HEK293T (cell line): ENCODE data around the gene SETD5.

Experiments
- CTCF ChIA-PET: fragments of 350-600 bp; formaldehyde crosslinking; extraction: SDS; loops from one replicate; lab custom pipeline; 2021; ENCODE audit warnings: antibody characterized with exemption, inconsistent platforms; lab: Yijun Ruan, JAX
- POLR2A ChIA-PET: fragments of 350-600 bp; formaldehyde crosslinking; extraction: SDS; loops from one replicate; lab custom pipeline; 2020; ENCODE audit warnings: antibody characterized with exemption, inconsistent platforms; lab: Yijun Ruan, JAX
- DNase-seq: peaks from one replicate; pipeline ENCODE4 v3.0.0; 2012; ENCODE audit warnings: mixed read lengths; ENCODE audit errors: extremely low spot score
- ARNT ChIP-seq: fragments of 450-650 bp; IDR thresholded peaks from 2 replicates; pipeline ENCODE4 v1.6.1; 2017; ENCODE audit warnings: mild to moderate bottlenecking
- BHLHE40 ChIP-seq: fragments of 450-650 bp; IDR thresholded peaks from 2 replicates; pipeline ENCODE4 v1.6.1; 2016; ENCODE audit warnings: mild to moderate bottlenecking, moderate library complexity, borderline replicate concordance
- CTBP1 ChIP-seq: fragments of 450-650 bp; IDR thresholded peaks from 2 replicates; pipeline ENCODE4 v1.6.1; 2016; ENCODE audit warnings: borderline replicate concordance
- ELF4 ChIP-seq: fragments of 450-650 bp; IDR thresholded peaks from 2 replicates; pipeline ENCODE4 v1.6.1; 2017; ENCODE audit warnings: antibody characterized with exemption
- FOXA1 ChIP-seq: fragments of 450-650 bp; IDR thresholded peaks from 2 replicates; pipeline ENCODE4 v1.6.1; 2016; ENCODE audit warnings: mild to moderate bottlenecking
- FOXK2 ChIP-seq: fragments of 450-650 bp; IDR thresholded peaks from 2 replicates; pipeline ENCODE4 v1.6.1; 2016; ENCODE audit warnings: mild to moderate bottlenecking
- FOXM1 ChIP-seq: fragments of 450-650 bp; IDR thresholded peaks from 2 replicates; pipeline ENCODE4 v1.6.1; 2017; ENCODE audit warnings: mild to moderate bottlenecking, borderline replicate concordance
- HDGF ChIP-seq: fragments of 450-650 bp; IDR thresholded peaks from 2 replicates; pipeline ENCODE4 v1.6.1; 2017; ENCODE audit warnings: antibody characterized with exemption, borderline replicate concordance
- L3MBTL2 ChIP-seq: fragments of 450-650 bp; conservative IDR thresholded peaks from 2 replicates; pipeline ENCODE4 v1.6.1; 2016; ENCODE audit warnings: mild to moderate bottlenecking
- LEF1 ChIP-seq: fragments of 450-650 bp; IDR thresholded peaks from 2 replicates; pipeline ENCODE4 v1.6.1; 2017; ENCODE audit warnings: mild to moderate bottlenecking, borderline replicate concordance
- NFRKB ChIP-seq: fragments of 450-650 bp; IDR thresholded peaks from 2 replicates; pipeline ENCODE4 v1.6.1; 2016; ENCODE audit warnings: mild to moderate bottlenecking, moderate library complexity
- PKNOX1 ChIP-seq: fragments of 450-650 bp; IDR thresholded peaks from 2 replicates; pipeline ENCODE4 v1.6.1; 2016
- SP1 ChIP-seq: fragments of 450-650 bp; IDR thresholded peaks from 2 replicates; pipeline ENCODE4 v1.6.1; 2017
- SUZ12 ChIP-seq: fragments of 450-650 bp; IDR thresholded peaks from 2 replicates; pipeline ENCODE4 v1.6.1; 2016; ENCODE audit warnings: mild to moderate bottlenecking
- TARDBP ChIP-seq: fragments of 450-650 bp; IDR thresholded peaks from 2 replicates; pipeline ENCODE4 v1.6.1; 2016
- ZNF384 ChIP-seq: fragments of 450-650 bp; IDR thresholded peaks from 2 replicates; pipeline ENCODE4 v1.6.1; 2016

The SETD5 gene

DNA sequence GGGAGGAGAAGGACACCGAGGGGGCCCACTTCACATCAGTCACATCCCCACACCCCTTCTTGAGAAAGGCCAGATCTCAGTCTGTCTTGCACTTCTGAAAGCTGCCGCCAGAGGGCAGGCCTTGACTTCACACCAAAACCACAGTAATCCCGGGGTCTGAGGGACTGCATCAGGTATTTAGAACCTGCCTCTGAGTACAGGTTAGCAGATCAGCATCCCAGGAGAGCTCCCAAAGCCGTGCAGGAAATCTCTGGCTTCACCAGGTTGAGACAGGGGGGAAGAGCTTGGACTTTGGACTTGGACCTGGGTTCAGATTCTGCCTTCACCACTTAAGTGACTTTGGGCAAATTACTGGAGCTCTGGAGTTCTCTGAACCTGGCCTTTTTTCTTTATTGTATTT, 105.9 kb downstream of the SETD5 start:
- DNase-seq = peak; percentile 80

GRCh38 chr3:9507586-9508578, 110.5 kb downstream of the SETD5 start:
- POLR2A ChIA-PET = no interaction called here
- DNase-seq = no peak

More for the DNA sequence above, 105.9 kb downstream of the SETD5 start:
- no peak for TF ChIP-seq NFRKB
- no peak for TF ChIP-seq FOXM1
- TF ChIP-seq BHLHE40 = no peak
- no peak for TF ChIP-seq PKNOX1
- TF ChIP-seq ELF4 = no peak
- TF ChIP-seq TARDBP = no peak
- TF ChIP-seq SUZ12 = no peak
- TF ChIP-seq L3MBTL2 = no peak
- TF ChIP-seq FOXA1 = no peak
- TF ChIP-seq FOXK2 = no peak
- TF ChIP-seq ZNF384 = no peak
- TF ChIP-seq HDGF = no peak
- TF ChIP-seq SP1 = no peak
- TF ChIP-seq ARNT = no peak
- TF ChIP-seq CTBP1 = no peak
- TF ChIP-seq LEF1 = no peak
- CTCF ChIA-PET = interaction anchor here (0.6 to 1.4 kb wide), 8 partner anchors 8 to 379 kb away, joined by 3 to 4 read pairs (median 4); partner anchors contain the start of gene THUMPD3
- POLR2A ChIA-PET = interaction anchor here (1.2 kb wide), 1 partner anchor 289 kb away, joined by 3 read pairs; the partner anchor contains the start of gene ARPC4

DNA sequence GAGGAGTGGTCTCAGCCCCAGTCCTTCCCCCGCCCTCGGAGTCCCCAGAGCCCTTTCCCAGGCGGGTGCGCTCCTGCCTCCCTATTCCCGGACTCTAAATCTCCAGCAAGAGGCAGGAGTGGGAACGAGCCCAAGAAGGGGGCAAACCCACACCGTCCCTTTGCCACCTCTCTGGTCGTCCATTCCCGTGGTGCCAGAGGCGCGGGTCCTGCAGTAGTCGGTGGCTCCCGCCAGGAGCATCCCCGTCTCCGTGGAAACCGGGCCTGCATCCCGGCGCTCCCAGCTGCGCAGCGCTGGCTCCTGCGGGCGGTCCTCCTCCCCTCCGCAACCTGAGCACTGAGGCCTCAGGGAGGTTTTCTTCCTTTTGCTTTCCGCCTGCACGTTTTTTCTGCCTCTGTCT, 111.4 kb downstream of the SETD5 start:
- POLR2A ChIA-PET = interaction anchor here (1.6 kb wide), 1 partner anchor 261 kb away, joined by 3 read pairs; the partner anchor contains the start of gene CAMK1
- CTCF ChIA-PET = no interaction called here
- TF ChIP-seq FOXK2 (no peak), SUZ12 (no peak), PKNOX1 (no peak), HDGF (no peak), ELF4 (no peak), BHLHE40 (no peak), FOXM1 (no peak), L3MBTL2 (no peak), SP1 (no peak)
- DNase-seq = no peak

More at GRCh38 chr3:9507586-9508578, 110.5 kb downstream of the SETD5 start:
- CTCF ChIA-PET = interaction anchor here (0.5 kb wide), 1 partner anchor 538 kb away, joined by 3 read pairs; no protein-coding TSS in a partner anchor
- TF ChIP-seq FOXK2 (no peak), TARDBP (no peak), ARNT (no peak)

DNA sequence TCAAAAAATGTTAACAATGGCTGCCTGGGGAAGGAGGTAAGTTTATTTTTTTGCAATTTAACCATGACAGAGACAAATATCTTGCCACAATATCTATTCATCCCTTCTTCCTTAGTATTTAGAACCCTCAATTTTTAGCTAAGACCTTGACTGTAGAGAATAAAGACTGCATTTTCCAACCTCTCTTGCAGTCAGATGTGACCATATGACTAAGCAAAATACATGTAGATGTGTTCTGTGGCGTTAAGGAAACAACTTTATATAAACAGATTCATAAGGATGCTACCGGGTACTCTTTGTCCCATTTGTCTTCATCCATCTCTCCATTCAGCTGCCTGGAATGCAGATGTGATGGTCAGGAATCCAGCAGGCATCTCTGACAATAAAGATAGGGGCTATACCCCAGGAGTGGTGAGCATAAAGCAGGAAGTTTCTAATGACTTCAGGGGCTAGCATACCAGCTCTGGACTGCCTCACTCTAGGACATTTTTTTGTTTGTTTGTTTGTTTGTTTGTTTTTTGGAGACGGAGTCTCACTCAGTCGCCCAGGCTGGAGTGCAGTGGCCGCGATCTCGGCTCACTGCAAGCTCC, 115.1 kb downstream of the SETD5 start:
- CTCF ChIA-PET = no interaction called here
- DNase-seq = no peak
- TF ChIP-seq FOXA1 = no peak
- TF ChIP-seq NFRKB = no peak
- POLR2A ChIA-PET = no interaction called here

GRCh38 chr3:9514306-9514705, 116.9 kb downstream of the SETD5 start:
- POLR2A ChIA-PET = no interaction called here
- TF ChIP-seq HDGF = no peak
- no peak for TF ChIP-seq PKNOX1
- no peak for TF ChIP-seq SUZ12
- no peak for TF ChIP-seq CTBP1
- no peak for TF ChIP-seq ARNT
- TF ChIP-seq LEF1 = no peak
- TF ChIP-seq FOXA1 = no peak
- no peak for TF ChIP-seq L3MBTL2
- no peak for TF ChIP-seq ZNF384
- TF ChIP-seq TARDBP = no peak
- no peak for TF ChIP-seq ELF4
- no peak for TF ChIP-seq SP1
- TF ChIP-seq NFRKB = no peak
- no peak for TF ChIP-seq FOXM1
- no peak for TF ChIP-seq FOXK2
- no peak for TF ChIP-seq BHLHE40
- CTCF ChIA-PET = no interaction called here
- DNase-seq = no peak

DNA sequence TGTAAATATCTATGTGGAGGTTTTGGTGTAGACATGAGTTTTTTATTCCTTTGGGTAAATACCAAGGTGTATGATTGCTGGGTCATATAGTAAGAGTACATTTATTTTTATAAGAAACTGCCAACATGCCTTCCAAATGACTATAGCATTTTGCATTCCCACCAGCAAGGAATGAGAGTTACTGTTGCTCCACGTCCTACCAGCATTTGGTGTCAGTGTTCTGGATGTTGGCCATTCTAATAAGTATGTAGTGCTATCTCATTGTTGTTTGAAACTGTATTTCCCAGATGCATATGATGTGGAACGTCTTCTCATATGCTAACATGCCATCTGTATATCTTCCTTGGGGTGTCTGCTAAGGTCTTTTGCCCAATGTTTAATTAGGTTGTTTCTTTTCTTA, 117.5 kb downstream of the SETD5 start:
- no peak for DNase-seq

More for the DNA sequence above, 117.5 kb downstream of the SETD5 start:
- ChIA-PET POLR2A (no interaction called here), CTCF (no interaction called here)
- TF ChIP-seq LEF1 = no peak
- no peak for TF ChIP-seq PKNOX1
- no peak for TF ChIP-seq L3MBTL2
- TF ChIP-seq SUZ12 = no peak
- TF ChIP-seq HDGF = no peak
- TF ChIP-seq CTBP1 = no peak
- no peak for TF ChIP-seq SP1
- no peak for TF ChIP-seq ELF4
- TF ChIP-seq FOXA1 = no peak
- TF ChIP-seq FOXK2 = no peak
- no peak for TF ChIP-seq NFRKB
- no peak for TF ChIP-seq BHLHE40
- no peak for TF ChIP-seq ARNT
- no peak for TF ChIP-seq TARDBP
- no peak for TF ChIP-seq ZNF384
- TF ChIP-seq FOXM1 = no peak
